ENCODE results near the gene KCNJ11. TPM values are rescaled to one million over a fixed set of nuclear protein-coding genes. Genes with fewer than 3 reads are reported as not detected.

Gene KCNJ11
- 1 to 10 TPM; 1.7 to 5.1 (median 2.4) TPM for total RNA-seq

- DNase-seq (ENCODE audit: low spot score in 2 of 2): no peak
- WGBS: 9% methylated on average over 20 of the region's 53 CpGs
- peaks cover 14% of the 10 kb centered on the region for H3K4me1 ChIP-seq
- H3K27me3 ChIP-seq: peaks cover 16% of the 10 kb centered on the region
- H3K36me3 ChIP-seq: no peaks in the 10 kb centered on the region
- H3K4me3 ChIP-seq: peak within 1 kb of the TSS; percentile 55
- no peak within 1 kb of the TSS for H3K27ac ChIP-seq
- TF ChIP-seq EP300 (IDR thresholded peaks at IDR 0.05): no peak
- no peak for TF ChIP-seq POLR2AphosphoS5 (IDR thresholded peaks at IDR 0.05)
- TF ChIP-seq, protein P1, sequence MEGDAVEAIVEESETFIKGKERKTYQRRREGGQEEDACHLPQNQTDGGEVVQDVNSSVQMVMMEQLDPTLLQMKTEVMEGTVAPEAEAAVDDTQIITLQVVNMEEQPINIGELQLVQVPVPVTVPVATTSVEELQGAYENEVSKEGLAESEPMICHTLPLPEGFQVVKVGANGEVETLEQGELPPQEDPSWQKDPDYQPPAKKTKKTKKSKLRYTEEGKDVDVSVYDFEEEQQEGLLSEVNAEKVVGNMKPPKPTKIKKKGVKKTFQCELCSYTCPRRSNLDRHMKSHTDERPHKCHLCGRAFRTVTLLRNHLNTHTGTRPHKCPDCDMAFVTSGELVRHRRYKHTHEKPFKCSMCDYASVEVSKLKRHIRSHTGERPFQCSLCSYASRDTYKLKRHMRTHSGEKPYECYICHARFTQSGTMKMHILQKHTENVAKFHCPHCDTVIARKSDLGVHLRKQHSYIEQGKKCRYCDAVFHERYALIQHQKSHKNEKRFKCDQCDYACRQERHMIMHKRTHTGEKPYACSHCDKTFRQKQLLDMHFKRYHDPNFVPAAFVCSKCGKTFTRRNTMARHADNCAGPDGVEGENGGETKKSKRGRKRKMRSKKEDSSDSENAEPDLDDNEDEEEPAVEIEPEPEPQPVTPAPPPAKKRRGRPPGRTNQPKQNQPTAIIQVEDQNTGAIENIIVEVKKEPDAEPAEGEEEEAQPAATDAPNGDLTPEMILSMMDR (IDR thresholded peaks at IDR 0.05): no peak
- no peak for TF ChIP-seq POLR2A (IDR thresholded peaks at IDR 0.05)
- H3K9me3 ChIP-seq: no peaks in the 10 kb centered on the region
Measured at GRCh38 chr11:17388609-17389210, at the start of gene KCNJ11. Gene KCNJ11, minus strand, starts transcription at chr11:17388659. Its CDS starts 568 bp downstream, at chr11:17388091.

DNA sequence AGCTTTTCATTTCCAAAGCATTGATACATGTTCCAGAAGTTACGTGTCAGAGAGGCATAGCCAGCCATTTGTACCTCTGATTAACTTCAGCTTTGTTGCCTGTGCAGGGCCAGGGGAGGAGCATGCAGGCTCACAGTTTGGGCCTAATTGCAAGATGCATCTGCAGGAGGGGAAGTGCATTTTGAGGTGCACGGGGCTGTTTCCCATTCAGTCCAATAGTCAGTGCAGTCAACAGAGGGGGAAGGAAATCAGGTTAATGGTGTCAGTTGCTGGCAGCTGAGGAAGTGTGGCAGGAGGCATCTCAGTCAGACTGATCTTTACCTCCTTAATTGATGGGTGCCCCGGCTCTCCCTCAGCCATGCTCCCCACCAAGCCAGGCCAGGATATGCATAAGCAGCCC is 48.9 kb upstream of the KCNJ11 start:
- no peaks in the 10 kb centered on the region for H3K4me1 ChIP-seq
- DNase-seq (ENCODE audit: low spot score in 2 of 2): no peak

DNA sequence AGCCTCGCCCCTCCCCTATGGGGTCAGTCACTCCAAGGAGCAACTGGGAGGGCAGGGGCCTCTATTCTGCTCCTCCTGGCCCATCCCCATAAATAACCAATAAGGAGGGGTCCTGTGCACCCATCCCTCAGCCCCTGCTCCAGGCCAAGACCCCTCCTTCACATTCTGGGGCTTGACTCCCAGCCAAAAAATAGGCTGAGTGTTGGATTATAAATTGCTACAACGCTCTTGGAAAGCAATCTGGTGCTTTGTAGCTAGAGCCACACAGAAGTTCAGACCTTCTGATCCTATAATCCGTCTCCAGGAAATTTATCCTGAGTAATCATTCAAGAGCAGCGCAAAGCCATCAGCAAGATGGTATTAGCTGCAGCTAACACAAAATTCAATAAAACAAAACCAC is 45.6 kb upstream of the KCNJ11 start:
- TF ChIP-seq, protein P1 (IDR thresholded peaks at IDR 0.05): no peak
- TF ChIP-seq POLR2A (IDR thresholded peaks at IDR 0.05) (no peak), POLR2AphosphoS5 (IDR thresholded peaks at IDR 0.05) (no peak), EP300 (IDR thresholded peaks at IDR 0.05) (no peak)
- WGBS: 63% methylated on average over 3 of the region's 4 CpGs

More for the DNA sequence above, 48.9 kb upstream of the KCNJ11 start:
- Histone ChIP-seq H3K27me3 (peaks cover 21% of the 10 kb centered on the region), H3K36me3 (no peaks in the 10 kb centered on the region), H3K4me3 (no peak overlapping the region), H3K27ac (no peak overlapping the region), H3K9me3 (no peaks in the 10 kb centered on the region)
- TF ChIP-seq POLR2AphosphoS5 (IDR thresholded peaks at IDR 0.05) (no peak), POLR2A (IDR thresholded peaks at IDR 0.05) (no peak)
- TF ChIP-seq, protein P1 (IDR thresholded peaks at IDR 0.05): no peak
- WGBS: 86% methylated on average over 3 of the region's 3 CpGs

GRCh38 chr11:17432002-17432401 is 43.5 kb upstream of the KCNJ11 start:
- TF ChIP-seq, protein P1 (IDR thresholded peaks at IDR 0.05): no peak
- TF ChIP-seq POLR2AphosphoS5 (IDR thresholded peaks at IDR 0.05) (no peak), POLR2A (IDR thresholded peaks at IDR 0.05) (no peak), EP300 (IDR thresholded peaks at IDR 0.05) (no peak)
- Histone ChIP-seq H3K9me3 (no peaks in the 10 kb centered on the region), H3K4me3 (no peak overlapping the region), H3K27ac (no peak overlapping the region), H3K27me3 (peaks cover 3% of the 10 kb centered on the region), H3K36me3 (no peaks in the 10 kb centered on the region), H3K4me1 (no peaks in the 10 kb centered on the region)
- 60% methylated on average over 7 of the region's 7 CpGs for WGBS
- no peak for DNase-seq (ENCODE audit: low spot score in 2 of 2)

More for the DNA sequence above, 45.6 kb upstream of the KCNJ11 start:
- H3K9me3 ChIP-seq: no peaks in the 10 kb centered on the region
- peaks cover 4% of the 10 kb centered on the region for H3K27me3 ChIP-seq
- H3K27ac ChIP-seq: no peak overlapping the region
- DNase-seq (ENCODE audit: low spot score in 2 of 2): no peak
- H3K4me3 ChIP-seq: no peak overlapping the region
- no peaks in the 10 kb centered on the region for H3K36me3 ChIP-seq
- H3K4me1 ChIP-seq: no peaks in the 10 kb centered on the region

GRCh38 chr11:17431139-17431538 is 42.7 kb upstream of the KCNJ11 start:
- Histone ChIP-seq H3K27me3 (peaks cover 5% of the 10 kb centered on the region), H3K27ac (no peak overlapping the region), H3K4me3 (no peak overlapping the region), H3K9me3 (no peaks in the 10 kb centered on the region), H3K36me3 (no peaks in the 10 kb centered on the region), H3K4me1 (no peaks in the 10 kb centered on the region)
- WGBS: 64% methylated on average over 2 of the region's 8 CpGs
- DNase-seq (ENCODE audit: low spot score in 2 of 2): no peak
- TF ChIP-seq, protein P1 (IDR thresholded peaks at IDR 0.05): no peak
- TF ChIP-seq POLR2AphosphoS5 (IDR thresholded peaks at IDR 0.05) (no peak), EP300 (IDR thresholded peaks at IDR 0.05) (no peak), POLR2A (IDR thresholded peaks at IDR 0.05) (no peak)

All from suprapubic skin (tissue), 4 donors.